ENCODE measurements around the gene GET4. TPM values are rescaled to one million over a fixed set of nuclear protein-coding genes. Genes with fewer than 3 reads are reported as not detected.

Gene GET4
- total and polyA plus RNA-seq, 2 of the 13 experiments (the other 11 are each of a cell fraction or from before 2014, with no cell fraction given) = 28.2 to 35.2 TPM

DNA sequence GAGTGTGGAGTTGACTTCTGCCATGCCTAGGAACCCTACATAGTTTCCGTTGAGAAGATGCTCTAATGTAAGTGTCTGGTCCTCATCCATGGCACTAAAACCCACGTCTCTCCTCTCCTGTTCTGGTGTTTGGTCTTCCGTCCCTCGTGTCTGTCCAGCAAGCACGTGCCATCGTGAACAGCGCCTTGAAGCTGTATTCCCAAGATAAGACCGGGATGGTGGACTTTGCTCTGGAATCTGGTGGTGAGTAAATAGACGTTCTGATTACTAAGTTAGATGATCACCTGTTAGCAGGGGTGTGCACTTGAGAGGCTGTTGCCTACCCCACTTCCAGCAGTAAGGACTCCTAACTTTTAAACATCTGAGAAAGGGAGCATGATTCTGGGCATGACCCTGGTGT is 15.1 kb upstream of the GET4 start (continued):
- TF ChIP-seq ZNF652 (CRISPR knock-in tag; IDR thresholded peaks at IDR 0.05; ENCODE audit: borderline replicate concordance, low read depth) (no peak), FOXA1 (IDR thresholded peaks at IDR 0.05) (no peak), FOXA1 (CRISPR knock-in tag; IDR thresholded peaks at IDR 0.05) (peak; percentile 34; the same call in 1 of the 2 replicates), HMG20A (CRISPR knock-in tag; IDR thresholded peaks at IDR 0.05; ENCODE audit: borderline replicate concordance) (peak; percentile 38; the same call in 1 of the 2 replicates), ZMYM4 (CRISPR knock-in tag; IDR thresholded peaks at IDR 0.05) (peak; percentile 17; the same call in 1 of the 2 replicates), ZNF879 (CRISPR knock-in tag; IDR thresholded peaks at IDR 0.05) (no peak), ZBTB38 (CRISPR knock-in tag; IDR thresholded peaks at IDR 0.05) (0 out of 2 replicates have a peak, but pooled peaks have one; percentile 42), ZNF841 (CRISPR knock-in tag; IDR thresholded peaks at IDR 0.05; ENCODE audit: borderline replicate concordance) (no peak), HIVEP1 (CRISPR knock-in tag; IDR thresholded peaks at IDR 0.05) (no peak), ZNF350 (CRISPR knock-in tag; IDR thresholded peaks at IDR 0.05; ENCODE audit: borderline replicate concordance, low read depth) (0 out of 2 replicates have a peak, but pooled peaks have one; percentile 35), ZNF331 (CRISPR knock-in tag; IDR thresholded peaks at IDR 0.05) (0 out of 2 replicates have a peak, but pooled peaks have one; percentile 44), ZNF605 (CRISPR knock-in tag; IDR thresholded peaks at IDR 0.05) (0 out of 2 replicates have a peak, but pooled peaks have one; percentile 26), BHLHE40 (IDR thresholded peaks at IDR 0.05; ENCODE audit: low read length) (peak; percentile 68), ZNF230 (CRISPR knock-in tag; IDR thresholded peaks at IDR 0.05) (no peak), SAP130 (CRISPR knock-in tag; IDR thresholded peaks at IDR 0.05; ENCODE audit: low read depth) (peak; percentile 52; the same call in 1 of the 2 replicates)
- TF ChIP-seq, protein P1, sequence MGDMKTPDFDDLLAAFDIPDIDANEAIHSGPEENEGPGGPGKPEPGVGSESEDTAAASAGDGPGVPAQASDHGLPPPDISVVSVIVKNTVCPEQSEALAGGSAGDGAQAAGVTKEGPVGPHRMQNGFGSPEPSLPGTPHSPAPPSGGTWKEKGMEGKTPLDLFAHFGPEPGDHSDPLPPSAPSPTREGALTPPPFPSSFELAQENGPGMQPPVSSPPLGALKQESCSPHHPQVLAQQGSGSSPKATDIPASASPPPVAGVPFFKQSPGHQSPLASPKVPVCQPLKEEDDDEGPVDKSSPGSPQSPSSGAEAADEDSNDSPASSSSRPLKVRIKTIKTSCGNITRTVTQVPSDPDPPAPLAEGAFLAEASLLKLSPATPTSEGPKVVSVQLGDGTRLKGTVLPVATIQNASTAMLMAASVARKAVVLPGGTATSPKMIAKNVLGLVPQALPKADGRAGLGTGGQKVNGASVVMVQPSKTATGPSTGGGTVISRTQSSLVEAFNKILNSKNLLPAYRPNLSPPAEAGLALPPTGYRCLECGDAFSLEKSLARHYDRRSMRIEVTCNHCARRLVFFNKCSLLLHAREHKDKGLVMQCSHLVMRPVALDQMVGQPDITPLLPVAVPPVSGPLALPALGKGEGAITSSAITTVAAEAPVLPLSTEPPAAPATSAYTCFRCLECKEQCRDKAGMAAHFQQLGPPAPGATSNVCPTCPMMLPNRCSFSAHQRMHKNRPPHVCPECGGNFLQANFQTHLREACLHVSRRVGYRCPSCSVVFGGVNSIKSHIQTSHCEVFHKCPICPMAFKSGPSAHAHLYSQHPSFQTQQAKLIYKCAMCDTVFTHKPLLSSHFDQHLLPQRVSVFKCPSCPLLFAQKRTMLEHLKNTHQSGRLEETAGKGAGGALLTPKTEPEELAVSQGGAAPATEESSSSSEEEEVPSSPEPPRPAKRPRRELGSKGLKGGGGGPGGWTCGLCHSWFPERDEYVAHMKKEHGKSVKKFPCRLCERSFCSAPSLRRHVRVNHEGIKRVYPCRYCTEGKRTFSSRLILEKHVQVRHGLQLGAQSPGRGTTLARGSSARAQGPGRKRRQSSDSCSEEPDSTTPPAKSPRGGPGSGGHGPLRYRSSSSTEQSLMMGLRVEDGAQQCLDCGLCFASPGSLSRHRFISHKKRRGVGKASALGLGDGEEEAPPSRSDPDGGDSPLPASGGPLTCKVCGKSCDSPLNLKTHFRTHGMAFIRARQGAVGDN (CRISPR knock-in tag; IDR thresholded peaks at IDR 0.05) = peak; percentile 55
- TF ChIP-seq, protein P2, sequence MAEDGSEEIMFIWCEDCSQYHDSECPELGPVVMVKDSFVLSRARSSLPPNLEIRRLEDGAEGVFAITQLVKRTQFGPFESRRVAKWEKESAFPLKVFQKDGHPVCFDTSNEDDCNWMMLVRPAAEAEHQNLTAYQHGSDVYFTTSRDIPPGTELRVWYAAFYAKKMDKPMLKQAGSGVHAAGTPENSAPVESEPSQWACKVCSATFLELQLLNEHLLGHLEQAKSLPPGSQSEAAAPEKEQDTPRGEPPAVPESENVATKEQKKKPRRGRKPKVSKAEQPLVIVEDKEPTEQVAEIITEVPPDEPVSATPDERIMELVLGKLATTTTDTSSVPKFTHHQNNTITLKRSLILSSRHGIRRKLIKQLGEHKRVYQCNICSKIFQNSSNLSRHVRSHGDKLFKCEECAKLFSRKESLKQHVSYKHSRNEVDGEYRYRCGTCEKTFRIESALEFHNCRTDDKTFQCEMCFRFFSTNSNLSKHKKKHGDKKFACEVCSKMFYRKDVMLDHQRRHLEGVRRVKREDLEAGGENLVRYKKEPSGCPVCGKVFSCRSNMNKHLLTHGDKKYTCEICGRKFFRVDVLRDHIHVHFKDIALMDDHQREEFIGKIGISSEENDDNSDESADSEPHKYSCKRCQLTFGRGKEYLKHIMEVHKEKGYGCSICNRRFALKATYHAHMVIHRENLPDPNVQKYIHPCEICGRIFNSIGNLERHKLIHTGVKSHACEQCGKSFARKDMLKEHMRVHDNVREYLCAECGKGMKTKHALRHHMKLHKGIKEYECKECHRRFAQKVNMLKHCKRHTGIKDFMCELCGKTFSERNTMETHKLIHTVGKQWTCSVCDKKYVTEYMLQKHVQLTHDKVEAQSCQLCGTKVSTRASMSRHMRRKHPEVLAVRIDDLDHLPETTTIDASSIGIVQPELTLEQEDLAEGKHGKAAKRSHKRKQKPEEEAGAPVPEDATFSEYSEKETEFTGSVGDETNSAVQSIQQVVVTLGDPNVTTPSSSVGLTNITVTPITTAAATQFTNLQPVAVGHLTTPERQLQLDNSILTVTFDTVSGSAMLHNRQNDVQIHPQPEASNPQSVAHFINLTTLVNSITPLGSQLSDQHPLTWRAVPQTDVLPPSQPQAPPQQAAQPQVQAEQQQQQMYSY (CRISPR knock-in tag; IDR thresholded peaks at IDR 0.05) = no peak
- TF ChIP-seq, protein P3, sequence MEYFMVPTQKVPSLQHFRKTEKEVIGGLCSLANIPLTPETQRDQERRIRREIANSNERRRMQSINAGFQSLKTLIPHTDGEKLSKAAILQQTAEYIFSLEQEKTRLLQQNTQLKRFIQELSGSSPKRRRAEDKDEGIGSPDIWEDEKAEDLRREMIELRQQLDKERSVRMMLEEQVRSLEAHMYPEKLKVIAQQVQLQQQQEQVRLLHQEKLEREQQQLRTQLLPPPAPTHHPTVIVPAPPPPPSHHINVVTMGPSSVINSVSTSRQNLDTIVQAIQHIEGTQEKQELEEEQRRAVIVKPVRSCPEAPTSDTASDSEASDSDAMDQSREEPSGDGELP (IDR thresholded peaks at IDR 0.05; ENCODE audit: borderline replicate concordance, low read depth) = peak; percentile 41; the same call in 1 of the 2 replicates
- TF ChIP-seq, protein P4, sequence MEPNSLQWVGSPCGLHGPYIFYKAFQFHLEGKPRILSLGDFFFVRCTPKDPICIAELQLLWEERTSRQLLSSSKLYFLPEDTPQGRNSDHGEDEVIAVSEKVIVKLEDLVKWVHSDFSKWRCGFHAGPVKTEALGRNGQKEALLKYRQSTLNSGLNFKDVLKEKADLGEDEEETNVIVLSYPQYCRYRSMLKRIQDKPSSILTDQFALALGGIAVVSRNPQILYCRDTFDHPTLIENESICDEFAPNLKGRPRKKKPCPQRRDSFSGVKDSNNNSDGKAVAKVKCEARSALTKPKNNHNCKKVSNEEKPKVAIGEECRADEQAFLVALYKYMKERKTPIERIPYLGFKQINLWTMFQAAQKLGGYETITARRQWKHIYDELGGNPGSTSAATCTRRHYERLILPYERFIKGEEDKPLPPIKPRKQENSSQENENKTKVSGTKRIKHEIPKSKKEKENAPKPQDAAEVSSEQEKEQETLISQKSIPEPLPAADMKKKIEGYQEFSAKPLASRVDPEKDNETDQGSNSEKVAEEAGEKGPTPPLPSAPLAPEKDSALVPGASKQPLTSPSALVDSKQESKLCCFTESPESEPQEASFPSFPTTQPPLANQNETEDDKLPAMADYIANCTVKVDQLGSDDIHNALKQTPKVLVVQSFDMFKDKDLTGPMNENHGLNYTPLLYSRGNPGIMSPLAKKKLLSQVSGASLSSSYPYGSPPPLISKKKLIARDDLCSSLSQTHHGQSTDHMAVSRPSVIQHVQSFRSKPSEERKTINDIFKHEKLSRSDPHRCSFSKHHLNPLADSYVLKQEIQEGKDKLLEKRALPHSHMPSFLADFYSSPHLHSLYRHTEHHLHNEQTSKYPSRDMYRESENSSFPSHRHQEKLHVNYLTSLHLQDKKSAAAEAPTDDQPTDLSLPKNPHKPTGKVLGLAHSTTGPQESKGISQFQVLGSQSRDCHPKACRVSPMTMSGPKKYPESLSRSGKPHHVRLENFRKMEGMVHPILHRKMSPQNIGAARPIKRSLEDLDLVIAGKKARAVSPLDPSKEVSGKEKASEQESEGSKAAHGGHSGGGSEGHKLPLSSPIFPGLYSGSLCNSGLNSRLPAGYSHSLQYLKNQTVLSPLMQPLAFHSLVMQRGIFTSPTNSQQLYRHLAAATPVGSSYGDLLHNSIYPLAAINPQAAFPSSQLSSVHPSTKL (CRISPR knock-in tag; IDR thresholded peaks at IDR 0.05) = peak; percentile 47; the same call in 1 of the 2 replicates

Data from HepG2 (cell line).